Measurements from ENCODE around the gene ASCL5.

DNA sequence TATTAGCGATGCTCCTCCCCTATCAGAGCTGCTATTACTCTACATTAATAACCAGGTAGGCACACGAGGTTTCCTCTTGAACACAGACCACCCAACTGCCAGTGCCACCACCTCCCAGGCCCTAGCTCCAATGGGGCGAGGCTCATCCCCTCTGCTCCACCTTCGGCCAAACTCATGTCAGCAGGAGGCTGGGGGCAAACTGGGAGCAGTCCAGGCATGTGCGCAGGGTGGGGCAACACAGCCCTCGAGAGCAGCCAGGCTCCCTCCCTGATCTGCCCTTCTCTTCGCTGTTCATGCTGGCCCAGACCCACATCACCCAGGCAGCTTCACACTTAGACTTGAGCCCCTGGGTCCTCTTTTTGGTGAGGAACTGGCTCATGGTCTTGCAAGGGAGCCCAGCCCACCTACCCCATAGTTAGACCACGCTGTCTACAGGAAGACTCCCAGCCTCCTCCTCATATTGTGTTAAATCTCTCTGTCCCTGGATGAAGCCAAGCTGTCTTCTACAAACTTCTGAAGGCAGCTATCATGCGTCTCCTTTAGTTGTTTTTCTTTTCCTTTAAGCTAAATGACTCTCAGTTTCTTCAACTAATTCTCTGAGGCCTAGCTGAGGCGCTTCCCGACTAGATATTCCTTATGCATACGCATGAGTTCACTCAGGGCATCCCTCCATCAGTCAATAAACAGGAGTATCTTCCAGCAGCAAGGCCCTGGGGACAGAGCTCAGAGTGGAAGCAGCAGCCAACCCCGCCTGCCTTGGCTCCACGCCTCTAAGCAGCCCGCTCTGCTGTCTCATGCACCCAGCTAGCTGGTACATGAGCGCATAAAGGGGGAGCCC, 15.2 kb upstream of the ASCL5 start:
- TF ChIP-seq EZH2 (IDR thresholded peaks at IDR 0.05; ENCODE audit: borderline replicate concordance, low read length) = no peak
- TF ChIP-seq, protein P1, sequence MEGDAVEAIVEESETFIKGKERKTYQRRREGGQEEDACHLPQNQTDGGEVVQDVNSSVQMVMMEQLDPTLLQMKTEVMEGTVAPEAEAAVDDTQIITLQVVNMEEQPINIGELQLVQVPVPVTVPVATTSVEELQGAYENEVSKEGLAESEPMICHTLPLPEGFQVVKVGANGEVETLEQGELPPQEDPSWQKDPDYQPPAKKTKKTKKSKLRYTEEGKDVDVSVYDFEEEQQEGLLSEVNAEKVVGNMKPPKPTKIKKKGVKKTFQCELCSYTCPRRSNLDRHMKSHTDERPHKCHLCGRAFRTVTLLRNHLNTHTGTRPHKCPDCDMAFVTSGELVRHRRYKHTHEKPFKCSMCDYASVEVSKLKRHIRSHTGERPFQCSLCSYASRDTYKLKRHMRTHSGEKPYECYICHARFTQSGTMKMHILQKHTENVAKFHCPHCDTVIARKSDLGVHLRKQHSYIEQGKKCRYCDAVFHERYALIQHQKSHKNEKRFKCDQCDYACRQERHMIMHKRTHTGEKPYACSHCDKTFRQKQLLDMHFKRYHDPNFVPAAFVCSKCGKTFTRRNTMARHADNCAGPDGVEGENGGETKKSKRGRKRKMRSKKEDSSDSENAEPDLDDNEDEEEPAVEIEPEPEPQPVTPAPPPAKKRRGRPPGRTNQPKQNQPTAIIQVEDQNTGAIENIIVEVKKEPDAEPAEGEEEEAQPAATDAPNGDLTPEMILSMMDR (conservative IDR thresholded peaks at IDR 0.05 in 1 of 2, IDR thresholded peaks at IDR 0.05 in 1 of 2; ENCODE audit: extremely low read depth in 1 of 2, insufficient read depth in 1 of 2, low read depth in 1 of 2, low read length in 2 of 2) = no peak

All from mammary epithelial cell (primary cell).